ENCODE results near the gene GNB1L.

DNA sequence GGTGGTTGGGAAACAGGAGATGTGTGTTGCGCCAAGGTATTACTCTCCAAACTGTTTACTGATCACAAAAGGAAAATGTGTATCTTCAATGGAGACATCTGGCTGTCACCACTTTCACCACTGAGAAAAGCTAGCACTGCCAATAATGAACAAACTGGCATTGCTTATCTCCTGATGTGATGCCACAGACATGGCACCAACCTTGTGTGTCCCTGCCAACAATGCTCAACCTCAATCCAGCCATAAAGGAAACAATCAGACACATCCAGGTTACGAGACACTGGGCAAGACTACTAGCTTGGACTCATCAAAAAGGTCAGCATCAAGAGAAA lies 28.1 kb downstream of the GNB1L start:
- no peak for TF ChIP-seq SIN3A (IDR thresholded peaks at IDR 0.05; ENCODE audit: borderline replicate concordance, low read depth, low read length)
- TF ChIP-seq NR2F2 (IDR thresholded peaks at IDR 0.05; ENCODE audit: borderline replicate concordance, low read depth), result no peak
- no peak for TF ChIP-seq POLR2A (IDR thresholded peaks at IDR 0.05; ENCODE audit: insufficient read depth in 1 of 2, low read depth in 2 of 2, low read length in 2 of 2)
- no peak for TF ChIP-seq ZBTB1 (CRISPR knock-in tag; IDR thresholded peaks at IDR 0.05; ENCODE audit: borderline replicate concordance)
- TF ChIP-seq KLF6 (CRISPR knock-in tag; IDR thresholded peaks at IDR 0.05), result no peak
- no peak for TF ChIP-seq U2AF2 (IDR thresholded peaks at IDR 0.05; ENCODE audit: low read depth, low read length)
- TF ChIP-seq HDAC2 (CRISPR knock-in tag; IDR thresholded peaks at IDR 0.05), result no peak
- TF ChIP-seq MYNN (CRISPR knock-in tag; IDR thresholded peaks at IDR 0.05; ENCODE audit: low read depth), result no peak
- no peak for TF ChIP-seq CC2D1A (CRISPR knock-in tag; IDR thresholded peaks at IDR 0.05)
- TF ChIP-seq, protein P1, sequence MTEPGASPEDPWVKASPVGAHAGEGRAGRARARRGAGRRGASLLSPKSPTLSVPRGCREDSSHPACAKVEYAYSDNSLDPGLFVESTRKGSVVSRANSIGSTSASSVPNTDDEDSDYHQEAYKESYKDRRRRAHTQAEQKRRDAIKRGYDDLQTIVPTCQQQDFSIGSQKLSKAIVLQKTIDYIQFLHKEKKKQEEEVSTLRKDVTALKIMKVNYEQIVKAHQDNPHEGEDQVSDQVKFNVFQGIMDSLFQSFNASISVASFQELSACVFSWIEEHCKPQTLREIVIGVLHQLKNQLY (CRISPR knock-in tag; IDR thresholded peaks at IDR 0.05), result no peak
- no peak for TF ChIP-seq SNAI1 (CRISPR knock-in tag; IDR thresholded peaks at IDR 0.05; ENCODE audit: borderline replicate concordance)
- TF ChIP-seq ZNF670 (CRISPR knock-in tag; IDR thresholded peaks at IDR 0.05; ENCODE audit: borderline replicate concordance), result no peak

Measured in HepG2 (cell line).